Ecto neural progenitor cell (in vitro differentiated cells): Measurements from ENCODE around the gene DNAH14.

Experiments used
- DNase-seq: peaks from one replicate; pipeline ENCODE4 v3.0.0-alpha.2; 2018; ENCODE audit warnings: low spot score

Gene DNAH14

DNA sequence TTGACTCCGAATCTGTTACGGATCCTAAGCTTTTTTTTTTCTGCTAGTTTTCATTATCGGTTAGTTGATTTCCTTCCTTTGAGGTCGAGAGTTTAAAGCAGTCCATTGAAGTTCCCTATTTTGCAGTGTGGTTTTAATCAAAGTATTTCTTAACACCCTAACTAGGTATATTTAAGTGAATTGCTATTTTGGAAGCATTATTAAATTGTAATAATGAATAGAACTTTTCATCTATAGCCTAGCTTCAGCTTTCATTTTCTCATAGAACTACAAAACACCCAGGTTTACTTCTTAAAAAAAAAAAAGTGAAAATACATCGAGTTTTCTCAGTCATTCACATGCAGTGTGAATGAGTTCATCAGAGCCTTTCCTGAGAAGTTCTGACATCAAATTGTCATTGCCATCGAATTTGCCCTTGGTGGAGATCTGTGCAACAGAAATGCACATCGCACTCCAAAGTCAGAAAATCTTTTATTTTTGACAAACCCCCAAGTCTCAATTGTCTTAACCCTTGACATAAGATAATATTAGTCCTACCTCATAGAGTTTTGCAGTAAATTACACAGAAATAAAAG, 499.5 kb downstream of the DNAH14 start:
- no peak for DNase-seq

DNA sequence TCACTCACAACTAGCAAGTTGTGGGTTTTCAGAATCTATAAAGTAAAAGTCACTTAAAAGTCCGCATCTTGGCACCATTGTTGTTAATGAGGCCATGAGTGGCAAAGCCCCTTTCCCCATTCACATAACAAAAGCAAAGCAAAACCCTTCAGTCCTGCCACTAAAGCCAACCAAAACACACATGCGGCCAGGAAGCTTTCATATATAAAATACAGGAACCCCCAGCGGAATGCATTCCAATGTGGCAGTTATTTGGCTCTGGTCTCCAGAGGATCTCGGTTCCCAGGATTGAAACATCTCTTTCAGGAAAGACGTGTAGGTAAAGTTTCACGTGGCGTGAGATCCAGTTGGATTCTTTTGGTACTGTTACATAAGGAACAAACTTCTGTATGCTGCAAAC, 500.8 kb downstream of the DNAH14 start:
- no peak for DNase-seq

DNA sequence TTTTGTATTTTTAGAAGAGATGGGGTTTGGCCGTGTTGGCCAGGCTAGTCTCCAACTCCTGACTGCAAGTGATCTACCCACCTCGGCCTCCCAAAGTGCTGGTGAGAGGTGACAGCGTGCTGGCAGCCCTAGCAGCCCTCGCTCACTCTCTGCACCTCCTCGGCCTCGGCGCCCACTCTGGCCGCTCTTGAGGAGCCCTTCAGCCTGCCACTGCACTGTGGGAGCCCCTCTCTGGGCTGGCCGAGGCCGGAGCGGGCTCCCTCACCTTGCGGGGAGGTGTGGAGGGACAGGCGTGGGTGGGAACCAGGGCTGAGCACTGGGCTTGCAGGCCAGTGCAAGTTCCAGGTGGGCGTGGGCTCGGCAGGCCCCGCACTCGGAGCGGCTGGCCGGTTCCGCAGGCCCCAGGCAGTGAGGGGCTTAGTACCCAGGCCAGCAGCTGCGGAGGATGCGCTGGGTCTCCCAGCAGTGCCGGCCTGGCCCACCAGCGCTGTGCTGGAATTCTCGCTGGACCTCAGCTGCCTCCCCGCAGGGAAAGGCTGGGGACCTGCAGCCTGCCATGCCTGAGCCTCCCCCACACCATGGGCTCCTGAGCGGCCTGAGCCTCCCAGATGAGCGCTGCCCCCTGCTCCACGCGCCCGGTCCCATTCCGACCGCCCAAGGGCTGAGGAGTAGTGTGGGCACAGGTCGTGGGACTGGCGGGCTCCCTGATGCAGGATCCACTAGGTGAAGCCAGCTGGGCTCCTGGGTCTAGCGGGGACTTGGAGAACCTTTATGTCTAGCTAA, 501.8 kb downstream of the DNAH14 start:
- no peak for DNase-seq

DNA sequence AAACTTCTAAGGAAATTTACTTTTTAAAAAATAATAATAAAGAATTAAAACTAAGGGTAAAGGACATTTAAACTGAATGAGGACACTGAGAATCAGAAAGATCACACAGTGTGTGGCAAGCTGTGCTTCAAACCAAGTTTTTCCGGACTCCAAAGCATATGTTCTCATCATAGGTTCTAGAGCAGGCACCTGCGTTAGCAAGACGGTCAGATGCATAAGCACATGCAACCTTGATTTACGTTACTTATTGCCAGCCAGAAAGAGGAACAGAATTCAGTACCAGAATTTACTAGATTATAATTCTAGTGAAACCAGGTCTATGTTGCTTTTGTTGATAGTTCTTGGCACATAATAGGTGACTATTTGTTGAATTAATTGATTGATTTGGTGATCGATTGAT, 504.6 kb downstream of the DNAH14 start:
- no peak for DNase-seq

DNA sequence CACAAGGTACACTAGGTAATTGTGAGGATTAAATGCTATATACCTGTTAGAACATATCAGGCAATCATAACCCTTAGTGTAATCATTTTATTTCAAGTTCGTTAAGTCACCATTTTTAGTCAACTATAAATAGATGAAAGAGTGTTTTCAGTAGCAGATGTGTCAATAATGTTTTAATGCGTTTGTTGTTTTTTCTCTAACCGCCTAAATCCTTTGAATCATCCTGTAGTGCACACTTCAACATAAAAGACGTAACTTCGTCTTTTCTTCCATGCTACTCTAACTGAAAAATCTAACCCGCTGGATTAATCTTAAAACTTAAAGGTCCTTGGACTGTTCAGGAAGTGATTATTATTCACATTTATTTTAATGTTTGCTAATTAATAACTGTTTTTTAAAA, 505.6 kb downstream of the DNAH14 start:
- DNase-seq = no peak

DNA sequence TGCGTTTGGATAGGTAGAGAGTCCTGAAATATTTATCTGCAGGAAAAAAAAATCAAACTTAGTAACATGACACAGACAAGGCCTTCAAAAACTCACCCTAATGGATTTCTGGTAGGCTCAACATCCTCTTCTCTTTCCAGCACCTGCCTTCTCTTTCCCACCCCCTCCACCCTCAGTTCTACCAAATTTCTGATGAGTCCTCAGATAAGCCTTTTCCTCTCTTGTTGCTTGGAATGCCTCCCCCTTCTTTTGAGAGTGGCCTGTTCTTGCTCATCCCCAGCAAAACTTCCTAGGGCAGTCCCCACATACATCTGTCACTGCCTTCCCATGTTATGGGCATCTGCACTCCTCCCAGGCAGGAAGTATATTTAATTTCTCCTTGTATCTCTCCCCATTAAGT, 506.0 kb downstream of the DNAH14 start:
- no peak for DNase-seq

DNA sequence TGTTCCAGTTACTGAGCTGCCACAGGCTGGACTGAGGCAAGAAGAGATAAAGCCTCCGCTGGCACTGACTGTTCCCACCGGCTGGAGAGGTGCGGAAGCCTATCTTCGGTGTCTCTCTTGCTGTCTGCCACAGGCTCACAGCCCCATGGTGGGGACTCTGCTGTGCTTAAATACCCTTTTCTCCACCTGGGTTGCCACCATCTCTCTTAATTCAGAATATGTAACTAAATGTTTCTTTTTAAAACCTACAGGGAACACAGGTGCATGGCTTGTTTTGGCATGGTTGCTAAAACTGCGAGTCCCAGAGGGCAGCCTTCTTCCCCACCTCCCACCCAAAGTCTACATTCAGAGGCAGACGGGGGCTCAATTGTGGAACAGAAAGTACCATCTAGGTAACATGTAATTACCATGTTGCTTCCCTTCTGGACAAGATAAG, 506.5 kb downstream of the DNAH14 start:
- DNase-seq = no peak

DNA sequence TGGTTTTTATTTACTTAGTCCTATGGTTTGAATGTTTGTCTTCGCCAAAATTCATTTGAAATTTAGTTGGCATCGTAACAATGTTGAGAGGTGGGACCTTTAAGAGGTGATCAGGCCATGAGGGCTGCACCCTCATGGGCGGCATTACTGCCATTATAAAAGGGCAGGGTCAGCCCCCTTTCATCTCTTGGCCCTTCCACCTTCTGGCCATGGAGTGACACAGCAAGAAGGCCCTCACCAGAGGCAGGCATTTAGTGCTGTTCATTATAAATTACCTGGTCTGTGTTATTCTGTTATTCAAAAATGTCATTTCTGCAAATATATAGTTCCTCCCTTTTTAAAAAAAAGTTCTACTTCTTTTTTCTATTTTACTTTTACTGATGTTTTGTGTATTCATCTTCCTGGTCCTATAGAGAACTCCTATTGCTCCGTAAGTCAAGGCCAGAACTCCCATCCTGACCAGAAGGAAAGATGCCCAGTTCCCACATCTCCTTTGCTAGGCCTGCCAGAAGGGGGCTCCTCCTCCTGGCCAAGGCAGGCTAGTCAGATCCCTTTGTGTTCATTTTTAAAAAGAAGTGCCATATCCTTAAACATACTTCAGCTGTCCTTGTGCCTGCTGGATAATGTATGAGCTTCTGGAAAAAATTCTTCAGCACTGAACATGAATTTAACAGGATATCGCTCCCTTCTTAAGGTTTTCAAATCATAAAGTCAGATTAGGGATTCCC, 508.4 kb downstream of the DNAH14 start:
- DNase-seq = no peak

DNA sequence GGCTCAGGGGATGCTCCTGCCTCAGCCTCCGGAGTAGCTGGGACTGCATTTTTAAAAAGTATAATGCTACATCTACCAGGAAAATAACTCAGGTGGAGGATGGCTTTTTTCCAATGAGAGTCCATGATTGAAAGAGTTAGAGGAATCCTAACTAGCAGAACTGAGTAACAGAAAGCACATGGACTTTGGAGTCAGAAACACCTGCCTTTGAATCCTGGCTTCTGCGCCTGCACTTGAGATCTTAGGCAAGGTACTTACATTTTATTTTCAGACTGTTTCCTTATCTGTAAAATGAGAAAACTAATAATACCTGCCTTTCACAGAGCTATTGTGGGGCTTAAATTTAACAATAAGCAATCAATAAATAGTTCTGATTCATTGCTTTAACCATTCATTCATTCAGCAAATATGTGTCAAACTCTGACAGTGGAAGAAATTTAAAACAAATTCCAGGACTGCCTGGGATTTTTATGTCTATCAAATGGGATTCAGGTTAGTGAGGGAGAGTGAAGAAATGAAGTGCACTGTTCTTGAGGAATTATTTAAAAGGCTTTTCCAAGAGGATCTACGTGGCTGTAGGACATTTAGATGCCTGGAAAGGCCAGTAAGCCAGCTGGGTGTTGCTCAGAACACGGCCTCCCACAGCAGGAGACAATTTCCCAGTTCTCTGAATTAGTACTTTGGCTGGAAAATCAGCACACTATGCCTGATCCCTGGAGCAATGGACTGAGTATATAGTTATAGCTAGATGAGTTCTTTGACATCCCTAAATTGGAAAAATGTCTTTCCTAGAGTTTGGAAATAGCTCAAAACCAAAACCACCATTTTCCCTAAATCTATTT, 511.1 kb downstream of the DNAH14 start:
- DNase-seq = no peak

DNA sequence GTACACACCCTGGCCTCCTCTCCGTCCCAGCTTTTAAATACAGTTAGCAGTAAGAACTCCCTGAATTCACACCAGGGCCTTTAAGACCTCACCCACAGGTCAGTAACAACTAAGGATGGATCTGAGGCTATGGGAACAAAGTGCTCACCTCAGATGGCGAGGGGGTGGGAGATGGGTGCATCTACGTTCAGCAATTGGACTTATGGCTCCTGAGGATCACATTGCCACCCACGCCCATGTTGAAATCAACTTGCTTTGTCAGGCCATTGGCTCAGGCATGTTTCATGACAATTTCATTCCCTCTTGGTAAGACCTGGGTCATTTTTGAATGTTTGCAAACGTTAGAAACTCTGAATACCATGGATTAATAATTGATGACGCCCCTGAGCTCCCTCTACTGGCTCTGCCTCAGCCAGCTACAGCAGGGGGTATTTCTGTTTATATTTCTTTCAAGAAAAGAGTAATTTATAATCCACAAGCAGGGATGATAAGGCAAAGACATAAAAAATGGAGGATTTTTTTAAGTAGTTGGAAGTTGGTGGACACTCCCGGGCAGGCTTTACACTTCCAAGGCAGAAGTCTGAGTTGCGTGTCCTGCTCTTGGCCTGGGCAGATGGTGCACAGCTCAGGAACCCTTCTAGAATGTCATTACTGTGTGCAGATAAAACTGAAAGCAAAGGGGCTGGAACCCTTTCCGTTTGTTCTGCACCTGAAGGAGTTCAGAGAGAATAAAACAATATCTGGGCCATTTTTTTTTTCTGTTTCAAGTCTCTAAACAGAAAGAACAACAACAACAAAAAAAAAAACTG, 512.0 kb downstream of the DNAH14 start:
- DNase-seq = no peak

DNA sequence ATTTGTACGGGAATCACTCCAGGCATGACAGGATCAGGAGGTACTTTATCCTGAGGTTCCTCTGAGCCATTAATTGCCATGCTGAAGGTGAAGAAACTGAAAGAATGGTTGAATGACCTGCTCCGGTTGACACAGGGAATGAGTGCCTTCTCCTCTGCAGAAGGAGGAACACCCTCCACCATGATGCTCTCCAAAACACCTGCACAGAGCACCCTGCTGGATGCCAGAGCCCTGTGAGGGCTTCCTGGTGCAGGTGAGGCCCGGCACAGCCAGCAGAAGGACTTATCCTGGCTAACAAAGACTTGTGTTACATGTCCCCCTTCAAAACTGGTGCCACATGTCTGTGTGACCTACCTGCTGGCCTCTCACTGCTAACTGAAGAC, 512.6 kb downstream of the DNAH14 start:
- no peak for DNase-seq

DNA sequence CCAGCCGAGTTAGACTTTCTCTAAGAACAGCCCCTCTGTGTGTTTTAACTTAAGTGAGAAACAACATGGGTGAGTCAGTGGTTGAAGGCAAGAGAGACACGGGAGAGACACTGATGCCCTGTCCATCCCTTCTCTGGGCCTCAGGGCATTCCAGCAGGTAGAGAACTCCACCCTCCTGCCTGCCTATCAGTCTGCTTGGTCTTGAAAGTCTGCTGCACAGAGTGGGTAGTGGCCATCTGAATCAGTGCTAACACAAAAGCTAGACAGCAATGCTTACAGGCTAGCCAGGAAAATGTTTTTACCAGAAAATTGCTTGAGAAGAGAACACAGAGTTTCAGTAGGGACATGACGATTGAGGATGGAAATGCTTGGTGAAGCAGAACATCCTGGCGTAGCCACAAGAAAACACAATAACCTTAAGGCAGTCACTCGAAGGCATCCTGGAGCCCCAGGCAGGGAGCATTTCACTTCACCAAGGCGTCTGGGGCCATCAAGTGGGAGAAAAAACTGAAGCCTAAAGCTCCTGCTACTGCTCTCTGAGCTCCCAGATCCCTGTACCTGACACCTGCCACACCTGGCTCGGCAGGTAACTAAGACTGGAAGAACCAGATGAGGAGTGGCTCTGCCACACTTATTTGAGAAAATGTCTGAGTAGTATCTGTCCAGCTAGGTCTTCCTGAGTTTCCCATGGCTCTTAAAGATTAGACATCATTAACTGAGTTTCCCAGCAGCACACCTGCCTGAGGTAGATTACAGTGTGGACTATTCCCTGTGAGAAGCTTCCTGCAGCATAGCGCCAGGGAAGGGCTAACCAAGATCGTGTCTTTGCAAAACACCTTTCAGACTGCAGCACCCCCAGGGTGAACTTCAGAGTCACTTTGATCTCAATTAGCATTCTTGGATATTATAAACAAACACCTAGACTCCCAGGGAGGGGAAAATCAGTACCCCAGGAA, 516.4 kb downstream of the DNAH14 start:
- no peak for DNase-seq

DNA sequence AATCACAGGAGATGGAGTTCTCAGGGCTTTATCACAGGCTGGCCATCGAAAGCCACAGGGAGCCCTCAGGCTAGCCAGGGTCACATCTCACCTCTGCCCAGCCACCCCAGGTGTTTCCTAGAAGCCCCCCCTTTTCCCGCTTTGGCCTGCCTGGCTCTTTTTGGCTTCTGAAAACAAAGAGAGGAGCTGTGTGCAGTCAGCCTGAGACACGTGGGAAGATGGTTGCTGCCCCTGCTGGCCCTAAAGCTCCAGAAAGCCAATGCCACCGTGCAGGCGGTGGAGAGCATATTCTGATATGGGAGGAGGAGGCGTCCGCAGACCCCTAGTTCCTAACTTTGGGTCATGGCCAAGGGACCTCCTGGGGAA, 517.1 kb downstream of the DNAH14 start:
- no peak for DNase-seq

DNA sequence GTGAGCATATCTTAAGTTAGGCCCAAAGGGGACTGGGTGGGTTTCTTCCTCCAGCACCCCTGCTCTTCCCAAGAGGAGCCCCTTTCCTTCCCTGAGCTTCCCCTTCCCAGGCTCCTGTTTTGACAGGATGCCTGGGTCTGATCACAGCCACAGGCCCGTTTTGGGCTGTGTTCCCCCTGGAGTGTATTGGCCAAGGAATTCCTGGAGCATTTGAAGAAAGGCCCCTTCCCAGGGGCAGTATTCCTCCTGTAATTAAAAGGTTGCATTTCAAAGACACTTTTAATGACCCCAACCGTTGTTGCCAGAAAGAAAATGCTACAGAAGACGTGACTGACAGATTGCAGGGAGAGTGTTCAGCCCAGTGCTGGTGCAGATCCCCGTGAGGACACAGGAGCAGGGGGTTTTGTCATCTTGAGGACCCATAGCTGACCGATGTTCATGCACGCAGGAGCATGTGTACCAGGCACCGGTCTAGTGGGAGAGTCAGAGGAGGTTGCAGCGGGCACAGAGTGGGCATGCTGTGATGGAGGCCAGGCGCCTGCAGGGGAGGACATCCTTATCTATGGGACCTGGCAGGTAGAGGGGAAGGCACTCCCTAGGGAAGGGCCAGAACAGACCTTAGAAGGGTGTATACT, 517.6 kb downstream of the DNAH14 start:
- no peak for DNase-seq

DNA sequence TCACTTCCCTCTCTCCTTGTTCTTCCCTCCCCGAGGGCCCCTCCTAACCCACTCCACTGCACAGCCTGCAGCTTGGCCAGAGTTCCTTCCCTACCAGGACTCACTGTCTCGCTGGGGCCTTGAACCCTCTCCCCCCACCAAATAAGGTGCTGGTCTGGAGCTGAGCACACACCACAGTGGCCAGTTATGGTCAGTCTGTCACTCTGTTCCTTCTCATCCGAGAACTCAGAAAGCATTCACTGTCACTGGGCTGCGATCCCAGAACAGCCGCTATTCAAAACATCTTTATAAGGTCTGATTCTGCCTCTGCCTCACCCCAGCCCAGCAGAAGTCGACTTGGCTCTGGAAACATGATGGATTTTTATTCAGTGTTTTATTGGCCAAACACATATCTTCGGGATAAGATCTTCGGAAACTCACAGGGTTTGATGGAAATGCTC, 518.2 kb downstream of the DNAH14 start:
- DNase-seq = no peak

DNA sequence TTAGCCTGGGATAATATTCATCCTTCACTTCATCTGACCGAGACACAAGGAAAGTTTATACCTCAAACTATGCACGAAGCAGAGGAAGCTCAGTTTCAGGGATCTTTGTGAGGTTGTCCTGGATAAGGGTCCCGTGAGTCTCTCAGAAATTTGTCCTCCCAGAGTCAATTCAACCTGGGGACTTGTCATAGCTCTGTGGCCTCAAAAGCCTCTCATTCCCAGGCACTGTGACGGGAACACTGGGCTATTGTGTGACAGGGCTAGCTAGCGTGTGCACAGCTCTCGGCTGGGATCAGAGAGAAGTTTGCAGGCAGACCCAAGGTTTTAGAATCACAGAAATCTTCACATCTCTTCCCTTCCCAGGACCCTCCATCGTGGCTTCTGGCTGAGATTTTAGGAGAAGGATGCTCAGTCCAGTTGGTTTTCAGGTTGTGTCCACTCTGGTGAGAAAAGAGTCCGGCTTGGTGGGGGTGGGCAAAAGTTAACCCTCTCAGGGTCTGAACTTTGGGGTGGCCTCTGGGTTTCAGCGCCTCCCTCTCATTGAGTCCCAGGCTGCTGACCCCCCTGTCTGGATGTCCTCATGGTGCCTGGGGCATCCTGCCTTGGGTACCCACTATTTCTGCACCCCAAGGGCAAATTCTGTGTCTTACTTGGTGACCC, 518.8 kb downstream of the DNAH14 start:
- DNase-seq = no peak
